HepG2 (cell line): ENCODE measurements around the gene HOXD9. TPM values are rescaled to one million over a fixed set of nuclear protein-coding genes. Genes with fewer than 3 reads are reported as not detected.
A peak's percentile ranks its signal among the peaks of the same experiment; 100 is the strongest.

ENCODE experiments used
- CBX2 ChIP-seq, 2 experiments: fragments of 200-600 bp in 1 of 2; sonication (generic); formaldehyde crosslinking in 1 of 2; IDR thresholded peaks; 2 replicates each; pipeline versions ENCODE4 v1.7.0 to v1.8.1; 2018 to 2022; ENCODE audit warnings: low read depth in 2 of 2, low read length in 1 of 2, mild to moderate bottlenecking in 1 of 2, missing genetic modification reagents in 1 of 2
- DNMT3B ChIP-seq: conservative IDR thresholded peaks from 2 replicates; pipeline ENCODE4 v1.6.1; 2016; ENCODE audit warnings: missing biosample characterization, control low read depth
- FOXP4 ChIP-seq: sonication (generic); formaldehyde crosslinking; IDR thresholded peaks from 2 replicates; pipeline ENCODE4 v1.4.0; 2020; ENCODE audit warnings: missing genetic modification reagents
- HHEX ChIP-seq: IDR thresholded peaks from 2 replicates; pipeline ENCODE4 v1.6.1; 2016; ENCODE audit warnings: control low read depth
- HIC2 ChIP-seq: sonication (generic); formaldehyde crosslinking; IDR thresholded peaks from 2 replicates; pipeline ENCODE4 v1.9.0; 2022; ENCODE audit warnings: low read depth, missing genetic modification reagents
- HINFP ChIP-seq: sonication (generic); formaldehyde crosslinking; IDR thresholded peaks from 2 replicates; pipeline ENCODE4 v1.4.0; 2020; ENCODE audit warnings: low read depth, mild to moderate bottlenecking, missing genetic modification reagents
- MAZ ChIP-seq, 2 experiments: sonication (generic) in 1 of 2; formaldehyde crosslinking in 1 of 2; IDR thresholded peaks; 2 replicates each; pipeline versions ENCODE4 v1.5.0 to v1.6.1; 2012 to 2020; ENCODE audit warnings: low read depth in 2 of 2, mild to moderate bottlenecking in 2 of 2, borderline replicate concordance in 1 of 2, improper control_type of control experiment in 1 of 2, low read length in 1 of 2, missing genetic modification reagents in 1 of 2, moderate library complexity in 1 of 2
- PCBP1 ChIP-seq: fragments of 200-400 bp; formaldehyde crosslinking; IDR thresholded peaks from 2 replicates; pipeline ENCODE4 v1.6.1; 2017; ENCODE audit warnings: mild to moderate bottlenecking, low read depth, low read length, borderline replicate concordance
- PTBP1 ChIP-seq: fragments of 200-400 bp; formaldehyde crosslinking; IDR thresholded peaks from 2 replicates; pipeline ENCODE4 v1.6.1; 2018; ENCODE audit warnings: low read length, low read depth; ENCODE audit not compliant: poor library complexity, severe bottlenecking
- RCOR2 ChIP-seq: IDR thresholded peaks from 2 replicates; pipeline ENCODE4 v1.6.1; 2016; ENCODE audit warnings: missing biosample characterization, missing genetic modification reagents
- RXRB ChIP-seq: IDR thresholded peaks from 2 replicates; pipeline ENCODE4 v1.6.1; 2016; ENCODE audit warnings: borderline replicate concordance, missing genetic modification reagents, missing compliant biosample characterization
- SP5 ChIP-seq: IDR thresholded peaks from 2 replicates; pipeline ENCODE4 v1.6.1; 2016; ENCODE audit warnings: low read depth, borderline replicate concordance
- STAG1 ChIP-seq: sonication (generic); formaldehyde crosslinking; IDR thresholded peaks from 2 replicates; pipeline ENCODE4 v1.4.0; 2020; ENCODE audit warnings: missing genetic modification reagents
- U2AF2 ChIP-seq: fragments of 200-400 bp; formaldehyde crosslinking; IDR thresholded peaks from 2 replicates; pipeline ENCODE4 v1.6.1; 2017; ENCODE audit warnings: low read depth, mild to moderate bottlenecking, low read length
- ZBTB46 ChIP-seq: sonication (generic); formaldehyde crosslinking; IDR thresholded peaks from 2 replicates; pipeline ENCODE4 v1.4.0; 2020; ENCODE audit warnings: mild to moderate bottlenecking, missing genetic modification reagents, borderline replicate concordance
- ZBTB8A ChIP-seq: sonication (generic); formaldehyde crosslinking; IDR thresholded peaks from 2 replicates; pipeline ENCODE4 v1.4.0; 2020; ENCODE audit warnings: mild to moderate bottlenecking, low read depth, missing genetic modification reagents, borderline replicate concordance
- ZFY ChIP-seq: sonication (generic); formaldehyde crosslinking; IDR thresholded peaks from 2 replicates; pipeline ENCODE4 v1.4.0; 2020; ENCODE audit warnings: missing genetic modification reagents
- ZFYVE20 ChIP-seq: sonication (generic); formaldehyde crosslinking; IDR thresholded peaks from 2 replicates; pipeline ENCODE4 v1.8.0; 2023; ENCODE audit warnings: low read depth, mild to moderate bottlenecking, moderate library complexity, missing genetic modification reagents, borderline replicate concordance
- ZNF296 ChIP-seq: sonication (generic); formaldehyde crosslinking; conservative IDR thresholded peaks from 2 replicates; pipeline ENCODE4 v1.5.0; 2020; ENCODE audit warnings: mild to moderate bottlenecking, missing genetic modification reagents
- ZNF383 ChIP-seq: sonication (generic); formaldehyde crosslinking; IDR thresholded peaks from 2 replicates; pipeline ENCODE4 v1.4.0; 2020; ENCODE audit warnings: missing genetic modification reagents, mild to moderate bottlenecking, borderline replicate concordance
- ZNF451 ChIP-seq: sonication (generic); formaldehyde crosslinking; IDR thresholded peaks from 2 replicates; pipeline ENCODE4 v1.5.0; 2020; ENCODE audit warnings: mild to moderate bottlenecking, missing genetic modification reagents
- ZNF724P ChIP-seq: sonication (generic); formaldehyde crosslinking; IDR thresholded peaks from 2 replicates; pipeline ENCODE4 v1.8.0; 2022; ENCODE audit warnings: missing genetic modification reagents, borderline replicate concordance
- polyA plus RNA-seq, 8 experiments: library from polyadenylated mRNA; depleted of rRNA in 3 of 8; stranded (reverse) in 7 of 8; unstranded in 1 of 8; fragments of >200 nt; fragmentation: Illumina TruSeq in 4 of 8; extraction: Trizol in 4 of 8; gene quantifications; 2 replicates each; pipeline versions ENCODE4 v1.2.1 to v1.2.3, GENCODE V29; 2011 to 2016; ENCODE audit warnings: low read depth in 4 of 8, missing spikeins in 1 of 8, mixed read lengths in 1 of 8; ENCODE audit not compliant: insufficient read depth in 1 of 8
- total RNA-seq, 5 experiments: library from RNA; depleted of rRNA; stranded (reverse); fragments of >200 nt; fragmentation: Illumina TruSeq; extraction: Trizol; gene quantifications; 2 replicates each; pipeline ENCODE4 v1.2.3, GENCODE V29; 2016; ENCODE audit warnings: low read depth in 1 of 5

HOXD9 gene
- total and polyA plus RNA-seq, 2 of the 13 experiments (the other 11 are each of a cell fraction or from before 2014, with no cell fraction given), result not detected

GRCh38 chr2:176172895-176173566 is 50.5 kb downstream of the HOXD9 start (continued):
- TF ChIP-seq FOXP4 (CRISPR knock-in tag) (peak; percentile 81), ZNF451 (CRISPR knock-in tag) (no peak), HIC2 (CRISPR knock-in tag) (peak; percentile 38; the same call in 1 of the 2 replicates), ZBTB8A (CRISPR knock-in tag) (no peak), RCOR2 (0 out of 2 replicates have a peak, but pooled peaks have one; percentile 32), HHEX (CRISPR knock-in tag) (peak; percentile 62; the same call in 1 of the 2 replicates), PTBP1 (no peak), ZNF383 (CRISPR knock-in tag) (no peak), ZNF296 (CRISPR knock-in tag) (no peak), MAZ (IDR thresholded peaks at IDR 0.05; ENCODE audit: borderline replicate concordance, low read depth, low read length) (no peak), MAZ (CRISPR knock-in tag; IDR thresholded peaks at IDR 0.05; ENCODE audit: low read depth) (no peak), ZFYVE20 (CRISPR knock-in tag) (no peak), DNMT3B (CRISPR knock-in tag) (no peak), CBX2 (IDR thresholded peaks at IDR 0.05; ENCODE audit: low read depth, low read length) (peak; percentile 38), CBX2 (CRISPR knock-in tag; IDR thresholded peaks at IDR 0.05; ENCODE audit: low read depth) (no peak), ZBTB46 (no peak), ZFY (peak; percentile 40), U2AF2 (no peak), ZNF724P (CRISPR knock-in tag) (no peak), PCBP1 (no peak), HINFP (CRISPR knock-in tag) (no peak), SP5 (CRISPR knock-in tag) (peak; percentile 30; the same call in 1 of the 2 replicates), STAG1 (CRISPR knock-in tag) (0 out of 2 replicates have a peak, but pooled peaks have one; percentile 12), RXRB (CRISPR knock-in tag) (0 out of 2 replicates have a peak, but pooled peaks have one; percentile 31)
